T-helper 2 cell treated with Interferon-gamma antibody and Interleukin-4, amounts not matched to agents 100 ng/mL and 5 ng/mL, for 36 hours (primary cell): ENCODE measurements around the gene PSG1. TPM values are rescaled to one million over a fixed set of nuclear protein-coding genes. Genes with fewer than 3 reads are reported as not detected.
"Not testable (repeated sequence)": the region's sequence is repeated elsewhere in the genome, so short reads cannot be mapped to it uniquely, and the experiment has no call there.

Source experiments
- intact Hi-C: fragments of 100-400 bp; cut with micrococcal nuclease; formaldehyde crosslinking; loops from one replicate; pipeline ENCODE4 v1.15.1; 2023
- total RNA-seq: library from RNA; stranded (reverse); gene quantifications from 2 replicates; pipeline ENCODE4 v1.2.3, GENCODE V29; 2022

The PSG1 gene
- total RNA-seq, result not detected in 2 replicates

- intact Hi-C loops, result no loop called here
These were observed at the start of gene PSG1 for GRCh38 chr19:42879613-42880012. Gene PSG1, minus strand, starts transcription at chr19:42879713. Its CDS starts 132 bp downstream, at chr19:42879581.

DNA sequence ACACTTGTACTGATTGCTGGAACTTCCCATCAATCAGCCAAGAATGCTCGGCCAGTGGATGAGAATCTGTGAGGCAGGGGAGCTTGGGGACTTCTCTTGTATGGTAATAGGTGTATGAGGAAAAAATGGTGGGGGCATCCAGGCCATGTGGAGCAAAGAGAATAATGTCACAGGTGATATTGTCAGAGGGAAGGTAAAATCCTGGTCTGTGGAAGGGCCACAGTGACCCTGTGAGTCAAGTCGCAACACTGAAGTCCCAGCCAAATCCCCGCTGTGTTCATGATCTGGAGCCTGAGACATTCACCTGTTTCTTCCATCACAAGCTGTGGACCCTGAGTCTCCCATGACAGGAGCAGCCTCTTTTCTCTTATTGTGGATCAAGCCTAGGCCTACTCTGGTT is 49.4 kb upstream of the PSG1 start:
- intact Hi-C loops, result no loop called here

DNA sequence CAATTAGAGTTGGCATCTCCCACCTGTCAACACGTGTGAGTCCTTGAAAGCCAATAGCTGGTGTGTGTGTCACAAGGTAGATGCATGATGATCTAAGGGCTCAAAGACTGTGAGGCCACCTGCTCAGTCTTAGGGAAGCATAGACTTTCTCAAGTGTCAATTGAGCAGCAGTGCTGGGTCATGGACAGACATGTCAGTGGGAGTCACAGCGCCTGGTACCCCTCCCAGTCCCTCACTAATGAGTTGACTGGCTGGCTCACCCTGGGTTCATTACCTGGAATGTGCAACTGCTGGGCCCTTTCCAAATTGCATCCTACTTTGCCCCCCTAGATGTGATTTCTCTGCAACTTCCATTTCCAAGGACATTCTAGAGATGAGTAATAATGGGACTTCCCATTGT is 47.3 kb upstream of the PSG1 start:
- intact Hi-C loops, result no loop called here

DNA sequence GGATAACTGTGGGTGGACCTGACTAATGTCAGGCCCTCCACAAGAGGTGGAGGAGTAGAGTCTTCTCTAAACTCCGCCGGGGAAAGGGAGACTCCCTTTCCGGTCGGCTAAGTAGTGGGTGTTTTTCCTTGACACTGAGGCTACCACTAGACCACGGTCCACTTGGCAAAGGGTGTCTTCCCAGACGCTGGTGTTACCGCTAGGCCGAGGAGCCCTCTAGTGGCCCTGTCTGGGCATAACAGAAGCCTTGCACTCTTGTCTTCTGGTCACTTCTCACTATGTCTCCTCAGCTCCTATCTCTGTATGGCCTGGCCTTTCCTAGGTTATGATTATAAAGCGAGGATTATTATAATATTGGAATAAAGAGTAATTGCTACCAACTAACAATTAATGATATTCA is 43.6 kb upstream of the PSG1 start:
- intact Hi-C loops, result not testable (repeated sequence)

- intact Hi-C loops, result not testable (repeated sequence)
These were observed 41.5 kb upstream of the PSG1 start for GRCh38 chr19:42920971-42921370.

DNA sequence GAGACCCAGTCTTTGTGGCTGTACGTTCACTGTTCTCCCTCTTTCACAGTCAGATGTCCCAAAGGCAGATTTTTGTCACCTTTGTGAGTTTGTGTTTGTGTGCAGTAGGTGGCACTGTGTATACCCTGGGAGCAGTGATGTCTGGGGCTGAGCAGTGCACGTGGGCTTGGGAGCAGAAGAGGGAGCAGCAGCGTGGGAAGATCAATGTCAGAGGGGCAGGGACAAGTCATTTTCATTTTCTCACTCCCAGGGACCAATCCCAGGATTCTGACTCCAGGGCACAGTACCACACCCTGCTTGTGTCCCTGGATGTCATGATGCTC is 40.2 kb upstream of the PSG1 start:
- intact Hi-C loops, result no loop called here

DNA sequence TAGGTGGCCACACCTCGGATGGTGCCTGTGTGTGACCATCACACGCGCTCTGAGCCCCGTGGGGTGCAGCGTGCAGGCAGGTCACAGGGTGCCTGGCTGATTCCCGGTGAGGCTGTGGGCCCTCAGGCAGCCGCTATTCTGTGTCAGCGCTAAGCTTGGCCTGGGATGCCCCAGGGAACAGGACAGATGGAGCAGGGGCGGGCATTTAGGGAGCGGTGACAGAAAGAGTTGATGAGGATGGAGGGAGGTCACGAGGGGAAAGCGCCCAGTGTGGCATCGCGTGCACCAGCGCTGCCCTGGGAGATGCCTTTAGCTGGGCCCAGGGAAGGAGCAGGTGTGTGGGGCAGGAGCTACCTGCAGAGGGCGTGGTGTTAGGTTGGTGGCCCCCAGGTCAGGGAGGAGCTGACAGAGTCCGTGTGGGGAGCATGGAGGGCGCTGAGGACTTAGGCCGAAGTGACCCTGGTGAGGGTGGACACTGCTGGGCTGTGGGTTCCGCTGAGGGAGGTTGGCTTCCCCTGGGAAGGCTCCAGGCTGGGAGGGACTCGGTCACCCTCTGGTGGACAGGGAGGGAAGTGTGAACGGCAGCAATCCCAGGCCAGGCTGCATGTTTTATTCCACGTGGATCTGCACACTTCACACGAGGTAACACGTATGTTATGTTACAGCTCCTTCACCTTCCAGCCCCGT is 39.7 kb upstream of the PSG1 start:
- intact Hi-C loops, result not testable (repeated sequence)

DNA sequence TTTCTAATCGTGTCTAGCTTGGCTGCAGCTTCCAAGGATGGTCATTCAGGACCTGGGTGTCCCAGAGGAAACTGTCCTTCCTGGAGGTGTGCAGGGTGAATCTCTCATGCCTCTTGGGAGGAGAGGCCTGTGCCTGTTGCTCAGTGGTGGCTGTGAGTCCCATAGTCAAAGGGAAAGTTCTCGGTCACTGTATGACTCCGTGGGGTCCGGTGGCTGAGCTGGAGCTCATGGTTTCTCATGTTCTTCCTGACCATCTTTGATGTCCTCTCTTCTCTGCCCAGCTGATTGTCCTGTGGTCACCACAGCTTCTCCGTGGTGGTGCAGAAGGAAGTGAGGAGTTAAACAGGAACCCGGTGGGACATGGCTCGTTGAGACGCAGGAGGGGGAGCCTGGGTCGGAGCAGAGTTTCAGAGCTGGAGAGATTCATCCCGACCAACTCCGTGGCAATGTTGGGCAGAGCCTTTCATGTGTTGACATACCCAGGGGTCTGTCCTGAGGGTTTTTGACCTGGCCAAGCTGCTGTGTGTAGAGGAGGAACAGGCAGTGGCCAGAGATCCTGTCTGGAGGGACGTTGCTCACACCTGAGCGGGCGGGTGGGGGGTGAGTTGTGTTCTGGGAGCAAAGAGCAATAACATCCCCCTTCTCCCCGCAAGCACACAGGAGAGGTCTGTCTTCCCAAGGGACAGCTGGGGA is 39.0 kb upstream of the PSG1 start:
- intact Hi-C loops, result not testable (repeated sequence)

DNA sequence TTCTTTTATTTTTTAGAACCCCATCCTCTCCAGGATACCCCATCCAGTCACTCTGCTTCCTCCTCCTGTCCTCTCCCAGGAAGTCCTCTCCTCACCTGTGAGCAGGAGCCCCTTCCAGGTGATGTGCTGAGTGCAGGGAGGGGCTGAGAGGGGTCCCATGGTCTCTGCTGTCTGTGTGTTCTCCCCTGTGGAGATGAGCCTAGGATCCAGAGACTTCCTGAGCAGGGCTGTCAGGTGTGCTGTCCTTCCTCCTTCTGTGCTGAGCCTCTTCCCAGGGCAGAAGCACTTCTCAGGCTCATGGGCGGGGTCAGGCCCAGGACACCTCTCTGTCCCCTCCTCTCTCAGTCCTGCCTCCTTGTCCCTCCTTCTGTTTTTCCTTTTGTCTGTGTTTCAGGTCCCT is 38.1 kb upstream of the PSG1 start, which contains the start of gene PSG6:
TSS of gene PSG6 (minus strand) at position 261 of the 400 bp plus-strand sequence. CDS start at position 159, 102 bp downstream.
- intact Hi-C loops, result not testable (repeated sequence)

DNA sequence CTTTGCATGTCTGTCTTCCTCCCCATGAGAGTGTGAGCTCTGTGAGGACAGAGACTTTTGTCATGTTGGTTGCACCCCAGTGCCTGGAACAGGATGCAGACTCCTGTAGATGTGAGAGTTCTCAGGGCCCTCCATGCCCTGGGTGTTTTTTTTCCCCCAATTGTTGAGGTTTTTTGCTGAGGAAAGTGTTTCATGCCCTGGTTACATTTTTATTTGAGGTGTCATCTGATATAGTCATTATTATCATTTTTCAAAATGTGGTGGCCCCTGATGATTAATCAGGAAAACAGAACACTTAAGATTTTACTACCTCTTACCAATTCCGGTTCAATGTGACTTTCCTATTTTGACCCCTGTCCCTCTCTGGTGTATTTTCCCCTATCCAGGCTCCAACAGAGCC is 37.4 kb upstream of the PSG1 start:
- intact Hi-C loops, result not testable (repeated sequence)

- intact Hi-C loops, result not testable (repeated sequence)
These were observed 34.0 kb upstream of the PSG1 start for GRCh38 chr19:42913516-42913915.

- intact Hi-C loops, result not testable (repeated sequence)
These were observed 33.4 kb upstream of the PSG1 start for GRCh38 chr19:42912941-42913340.

GRCh38 chr19:42911731-42912130 is 32.2 kb upstream of the PSG1 start:
- intact Hi-C loops, result not testable (repeated sequence)

- intact Hi-C loops, result not testable (repeated sequence)
These were observed 26.6 kb upstream of the PSG1 start for GRCh38 chr19:42906162-42906561.

GRCh38 chr19:42900561-42900960 is 21.0 kb upstream of the PSG1 start:
- intact Hi-C loops, result not testable (repeated sequence)

GRCh38 chr19:42899674-42900073 is 20.2 kb upstream of the PSG1 start:
- intact Hi-C loops, result not testable (repeated sequence)

GRCh38 chr19:42899110-42899509 is 19.6 kb upstream of the PSG1 start:
- intact Hi-C loops, result not testable (repeated sequence)

DNA sequence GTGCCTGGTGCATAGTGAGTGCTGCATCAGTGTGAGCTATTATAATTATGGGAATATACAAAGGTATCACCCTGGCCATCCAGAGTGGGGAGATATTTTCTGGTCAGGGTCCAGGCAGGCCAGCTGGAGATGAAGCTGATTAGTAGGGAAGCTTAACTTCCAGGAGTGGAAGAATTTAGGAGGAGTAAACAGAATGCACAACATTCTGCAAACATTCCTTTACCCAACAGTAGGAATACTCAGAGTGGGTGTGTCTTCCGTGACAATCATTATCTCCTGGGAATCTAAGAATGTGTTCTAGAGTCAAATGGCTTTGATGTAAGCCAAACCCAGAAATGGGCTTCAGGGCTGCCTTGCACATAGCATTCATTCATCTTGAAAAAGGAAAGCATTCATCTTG is 19.1 kb upstream of the PSG1 start:
- intact Hi-C loops, result not testable (repeated sequence)

DNA sequence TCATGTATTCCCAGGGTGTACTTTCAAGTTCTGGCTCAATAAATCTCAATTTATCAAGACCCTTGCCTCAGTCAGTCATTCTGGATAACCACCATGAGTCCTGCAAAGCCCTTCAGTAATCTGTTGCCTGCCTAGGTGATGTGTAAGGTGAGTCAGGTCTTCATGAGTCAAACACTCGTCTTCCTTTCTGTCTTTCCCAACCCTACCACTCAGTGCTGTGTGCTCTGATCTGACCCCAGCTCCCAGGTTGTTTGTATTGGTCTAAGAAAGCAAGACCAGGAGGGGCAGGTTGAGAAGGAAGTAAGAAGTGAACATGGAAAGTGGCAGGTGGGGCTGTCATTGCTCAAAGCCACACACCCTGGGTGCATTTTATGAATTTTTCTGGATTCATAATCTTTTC is 18.2 kb upstream of the PSG1 start:
- intact Hi-C loops, result not testable (repeated sequence)

DNA sequence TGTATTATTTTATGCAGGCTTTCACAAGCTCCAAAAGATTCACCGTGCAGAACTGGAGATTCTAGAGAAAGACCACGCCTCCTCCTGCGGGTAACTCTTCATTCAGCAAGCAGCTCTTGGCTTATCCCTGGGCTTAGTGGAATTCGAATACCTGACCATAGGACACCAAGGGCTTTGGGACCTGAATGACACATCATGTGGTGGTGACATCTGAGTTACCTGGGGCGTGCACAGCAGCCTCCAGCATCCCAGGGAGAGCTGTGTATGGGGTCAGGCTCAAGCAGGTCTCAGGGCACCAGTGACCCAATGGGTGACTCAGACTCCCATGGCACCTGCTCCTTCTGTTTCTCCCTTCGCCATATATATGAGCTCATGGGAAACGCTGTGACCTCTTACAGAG is 10.9 kb upstream of the PSG1 start:
- intact Hi-C loops, result not testable (repeated sequence)

DNA sequence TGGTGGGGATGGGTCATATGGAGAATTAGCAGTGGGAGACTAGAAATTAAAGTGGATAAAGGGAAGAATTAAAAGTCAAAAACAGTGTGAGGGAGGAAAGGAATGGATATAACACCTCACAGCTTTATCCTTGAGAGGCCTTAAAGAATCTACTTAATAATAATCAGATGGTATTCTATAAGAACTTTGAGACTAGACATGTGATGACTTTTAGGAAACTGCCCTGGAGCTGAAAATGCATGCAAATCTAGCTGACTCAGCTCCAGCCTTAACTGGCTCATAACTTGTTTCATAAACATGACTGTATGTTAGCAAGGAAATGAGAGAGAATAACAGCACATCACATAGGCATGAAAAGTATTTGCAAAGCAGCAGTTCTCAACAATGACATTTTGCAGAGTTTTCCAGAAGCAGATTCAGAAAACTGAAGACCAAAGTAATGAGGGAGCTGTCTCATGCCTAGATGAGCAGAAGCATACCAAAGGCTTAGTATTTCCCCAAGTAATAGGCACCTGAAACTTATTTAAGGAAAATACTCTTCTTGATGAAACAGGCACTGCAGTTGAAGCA is 8.4 kb upstream of the PSG1 start:
- intact Hi-C loops, result not testable (repeated sequence)

GRCh38 chr19:42882730-42883129 is 3.2 kb upstream of the PSG1 start:
- intact Hi-C loops, result not testable (repeated sequence)

GRCh38 chr19:42882010-42882409 is 2.5 kb upstream of the PSG1 start:
- intact Hi-C loops, result not testable (repeated sequence)
